H9 (cell line): ENCODE data around the gene ARVCF. TPM values are rescaled to one million over a fixed set of nuclear protein-coding genes. Genes with fewer than 3 reads are reported as not detected.

Experiments
- DNase-seq: peaks from one replicate; pipeline ENCODE4 v3.0.0-alpha.2; 2017
- H2AFZ ChIP-seq: one replicate; pipeline ENCODE4 v1.6.1; 2013; ENCODE audit warnings: mild to moderate bottlenecking, low read length, control low read depth, moderate library complexity
- H2AK5ac ChIP-seq: 2 replicates; pipeline ENCODE4 v1.6.1; 2013; ENCODE audit warnings: low read length, control low read depth, mixed read lengths; ENCODE audit not compliant: insufficient read length
- H2BK120ac ChIP-seq: one replicate; pipeline ENCODE4 v1.6.1; 2013; ENCODE audit warnings: low read depth, mild to moderate bottlenecking, low read length, control low read depth, inconsistent platforms; ENCODE audit not compliant: poor library complexity, severe bottlenecking
- H2BK12ac ChIP-seq: 2 replicates; pipeline ENCODE4 v1.6.1; 2013; ENCODE audit warnings: low read length, control low read depth, mixed read lengths, low read depth; ENCODE audit not compliant: insufficient read length
- H2BK15ac ChIP-seq: 2 replicates; pipeline ENCODE4 v1.6.1; 2013; ENCODE audit warnings: low read depth, low read length, control low read depth
- H2BK20ac ChIP-seq: one replicate; pipeline ENCODE4 v1.6.1; 2013; ENCODE audit warnings: low read depth, mild to moderate bottlenecking, low read length, control low read depth, inconsistent platforms; ENCODE audit not compliant: poor library complexity, severe bottlenecking
- H2BK5ac ChIP-seq: 2 replicates; pipeline ENCODE4 v1.6.1; 2013; ENCODE audit warnings: low read length, control low read depth, mixed read lengths; ENCODE audit not compliant: insufficient read length
- H3K14ac ChIP-seq: 2 replicates; pipeline ENCODE4 v1.6.1; 2013; ENCODE audit warnings: low read length, control low read depth; ENCODE audit not compliant: insufficient read depth
- H3K18ac ChIP-seq: 2 replicates; pipeline ENCODE4 v1.6.1; 2013; ENCODE audit warnings: low read depth, mild to moderate bottlenecking, mixed read lengths, low read length, control low read depth; ENCODE audit not compliant: insufficient read length
- H3K23ac ChIP-seq: 2 replicates; pipeline ENCODE4 v1.6.1; 2013; ENCODE audit warnings: low read length, control low read depth, mixed read lengths, low read depth; ENCODE audit not compliant: insufficient read length
- H3K23me2 ChIP-seq: 2 replicates; pipeline ENCODE4 v1.6.1; 2013; ENCODE audit warnings: low read depth, mild to moderate bottlenecking, mixed read lengths, low read length, control low read depth; ENCODE audit not compliant: insufficient read length, poor library complexity, severe bottlenecking
- H3K27ac ChIP-seq: 2 replicates; pipeline ENCODE4 v1.5.1; 2013; ENCODE audit warnings: low read length, control low read depth, mixed read lengths, low read depth; ENCODE audit not compliant: insufficient read length
- H3K27me3 ChIP-seq: 2 replicates; pipeline ENCODE4 v1.6.1; 2013; ENCODE audit warnings: low read length, control low read depth, inconsistent platforms; ENCODE audit not compliant: insufficient read depth
- H3K4ac ChIP-seq: 2 replicates; pipeline ENCODE4 v1.6.1; 2013; ENCODE audit warnings: low read depth, mild to moderate bottlenecking, control low read depth, inconsistent platforms, low read length, moderate library complexity
- H3K4me1 ChIP-seq: 2 replicates; pipeline ENCODE4 v1.6.1; 2013; ENCODE audit warnings: low read length, control low read depth, inconsistent platforms; ENCODE audit not compliant: insufficient read depth
- H3K4me2 ChIP-seq: 2 replicates; pipeline ENCODE4 v1.6.1; 2013; ENCODE audit warnings: low read length, control low read depth, mixed read lengths; ENCODE audit not compliant: insufficient read length, insufficient read depth
- H3K56ac ChIP-seq: 2 replicates; pipeline ENCODE4 v1.6.1; 2013; ENCODE audit warnings: low read depth, mild to moderate bottlenecking, mixed read lengths, low read length, control low read depth; ENCODE audit not compliant: insufficient read length
- H3K79me1 ChIP-seq: 2 replicates; pipeline ENCODE4 v1.6.1; 2013; ENCODE audit warnings: low read depth, mild to moderate bottlenecking, moderate library complexity, low read length, control low read depth, inconsistent platforms; ENCODE audit not compliant: insufficient read depth, poor library complexity, severe bottlenecking
- H3K79me2 ChIP-seq: 2 replicates; pipeline ENCODE4 v1.6.1; 2013; ENCODE audit warnings: low read length, control low read depth, inconsistent platforms; ENCODE audit not compliant: insufficient read depth
- H3K9ac ChIP-seq: 2 replicates; pipeline ENCODE4 v1.6.1; 2013; ENCODE audit warnings: low read length, control low read depth, mixed read lengths; ENCODE audit not compliant: insufficient read length; ENCODE audit errors: extremely low read depth
- H3K9me3 ChIP-seq: one replicate; pipeline ENCODE4 v1.6.1; 2013; ENCODE audit warnings: low read depth, low read length, inconsistent platforms; ENCODE audit not compliant: control insufficient read depth
- H3T11ph ChIP-seq: one replicate; pipeline ENCODE4 v1.6.1; 2013; ENCODE audit warnings: mild to moderate bottlenecking, low read length, control low read depth, inconsistent platforms
- H4K20me1 ChIP-seq: one replicate; pipeline ENCODE4 v1.6.1; 2013; ENCODE audit not compliant: control insufficient read depth, insufficient read length, insufficient read depth
- H4K5ac ChIP-seq: 2 replicates; pipeline ENCODE4 v1.6.1; 2013; ENCODE audit warnings: low read depth, mild to moderate bottlenecking, mixed read lengths, low read length, control low read depth; ENCODE audit not compliant: insufficient read length
- H4K8ac ChIP-seq: replicated peaks from 2 replicates; pipeline ENCODE4 v1.6.1; 2013; ENCODE audit warnings: low read length, control low read depth, mixed read lengths, low read depth; ENCODE audit not compliant: insufficient read length
- H4K91ac ChIP-seq: 2 replicates; pipeline ENCODE4 v1.6.1; 2013; ENCODE audit warnings: low read depth, mild to moderate bottlenecking, moderate library complexity, mixed read lengths, low read length, control low read depth; ENCODE audit not compliant: insufficient read length
- H3K27ac Mint-ChIP-seq, 3 experiments: 2 replicates in 2 of 3; 3 replicates in 1 of 3; pipeline ENCODE4 v1.8.0; 2020 to 2021; ENCODE audit warnings: mixed read lengths in 3 of 3, mild to moderate bottlenecking in 1 of 3, moderate library complexity in 1 of 3
- H3K27me3 Mint-ChIP-seq: 2 replicates; pipeline ENCODE4 v1.8.0; 2021; ENCODE audit warnings: low read depth, mild to moderate bottlenecking, moderate library complexity, mixed read lengths
- H3K36me3 Mint-ChIP-seq, 3 experiments: 2 replicates in 2 of 3; 3 replicates in 1 of 3; pipeline ENCODE4 v1.8.0; 2020 to 2021; ENCODE audit warnings: low read depth in 3 of 3, mixed read lengths in 3 of 3; ENCODE audit not compliant: insufficient read depth in 1 of 3
- H3K4me1 Mint-ChIP-seq, 2 experiments: 2 replicates each; pipeline ENCODE4 v1.8.0; 2020; ENCODE audit warnings: mixed read lengths in 2 of 2
- H3K4me3 Mint-ChIP-seq, 2 experiments: 2 replicates in 1 of 2; 3 replicates in 1 of 2; pipeline ENCODE4 v1.8.0; 2020 to 2021; ENCODE audit warnings: mild to moderate bottlenecking in 2 of 2, mixed read lengths in 2 of 2, moderate library complexity in 1 of 2
- H3K9me3 Mint-ChIP-seq, 2 experiments: 2 replicates in 1 of 2; 3 replicates in 1 of 2; pipeline ENCODE4 v1.8.0; 2020; ENCODE audit warnings: mild to moderate bottlenecking in 2 of 2, mixed read lengths in 2 of 2, moderate library complexity in 1 of 2
- WGBS: extraction: QIAGEN DNeasy Blood & Tissue Kit; methylation state at CpG from one replicate; pipeline ENCODE4 v1.1.7; 2013; ENCODE audit warnings: missing lambda C conversion rate, low lambda C conversion rate, mixed read lengths; ENCODE audit not compliant: insufficient read length; ENCODE audit errors: extremely low coverage; 5-methylcytosine and 5-hydroxymethylcytosine counted together
- total RNA-seq: library from RNA; stranded (reverse); gene quantifications from 2 replicates; pipeline ENCODE4 v1.2.1, GENCODE V29; 2021
- TF ChIP-seq, protein P1 (sequence below): fragments of 200-600 bp; sonication (generic); conservative IDR thresholded peaks from 3 replicates; pipeline ENCODE4 v1.8.0; 2021; ENCODE audit warnings: antibody characterized with exemption, mild to moderate bottlenecking

Gene ARVCF
- total RNA-seq, 1 experiment from 2014 or later: 40.7 TPM

DNA sequence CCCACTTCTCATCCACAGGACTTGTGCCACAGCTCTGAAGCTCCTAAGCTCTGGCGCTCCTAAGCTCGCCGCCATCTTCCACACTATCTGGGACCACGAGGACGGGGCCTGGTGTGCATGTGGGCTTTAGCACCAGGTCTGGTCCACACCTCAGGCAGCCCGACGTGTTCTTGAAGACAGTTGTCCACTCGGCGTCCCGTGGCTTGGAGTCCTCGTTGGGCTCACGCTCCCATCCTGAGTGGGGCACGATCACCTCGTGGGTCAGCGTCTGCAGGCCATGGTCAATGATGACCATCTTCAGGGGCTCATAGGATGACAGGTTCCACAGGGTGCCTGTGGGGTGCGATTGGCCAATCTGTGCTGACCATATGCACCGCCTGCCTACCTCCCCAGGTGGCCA, 37.9 kb downstream of the ARVCF start:
- no peak overlapping the region for H2AFZ ChIP-seq
- no peaks in the 10 kb centered on the region; the same call in 1 of the 2 replicates for H3K4me1 ChIP-seq
- Mint-ChIP-seq H3K36me3 (peaks cover 10 to 36% (median 27%) of the 10 kb centered on the region in 3 experiments; a peak in 5 of 7 replicates), H3K4me1 (peaks cover 11 to 18% of the 10 kb centered on the region in 2 experiments), H3K27ac (no peak overlapping the region), H3K4me3 (no peak overlapping the region), H3K9me3 (no peaks in the 10 kb centered on the region; a peak in 1 of 5 replicates), H3K27me3 (no peaks in the 10 kb centered on the region)
- H3K14ac ChIP-seq: no peak overlapping the region
- no peak overlapping the region for H3K9ac ChIP-seq
- no peak overlapping the region for H2BK15ac ChIP-seq
- H3K23ac ChIP-seq: no peak overlapping the region
- no peak overlapping the region for H3K56ac ChIP-seq
- no peaks in the 10 kb centered on the region for H3K27me3 ChIP-seq
- no peak overlapping the region for H4K91ac ChIP-seq
- no peak for DNase-seq
- H2BK12ac ChIP-seq: no peak overlapping the region
- no peak overlapping the region for H3K18ac ChIP-seq
- H3K9me3 ChIP-seq: no peaks in the 10 kb centered on the region
- H4K5ac ChIP-seq: no peak overlapping the region
- H2BK120ac ChIP-seq: no peak overlapping the region
- no peak overlapping the region for H3K27ac ChIP-seq
- H3K4ac ChIP-seq: no peak overlapping the region
- no peak overlapping the region for H4K8ac ChIP-seq
- no peak overlapping the region for H2AK5ac ChIP-seq
- H2BK20ac ChIP-seq: no peak overlapping the region
- H3T11ph ChIP-seq: no peak overlapping the region
- no peaks in the 10 kb centered on the region for H4K20me1 ChIP-seq
- H3K23me2 ChIP-seq: no peaks in the 10 kb centered on the region
- TF ChIP-seq, protein P1, sequence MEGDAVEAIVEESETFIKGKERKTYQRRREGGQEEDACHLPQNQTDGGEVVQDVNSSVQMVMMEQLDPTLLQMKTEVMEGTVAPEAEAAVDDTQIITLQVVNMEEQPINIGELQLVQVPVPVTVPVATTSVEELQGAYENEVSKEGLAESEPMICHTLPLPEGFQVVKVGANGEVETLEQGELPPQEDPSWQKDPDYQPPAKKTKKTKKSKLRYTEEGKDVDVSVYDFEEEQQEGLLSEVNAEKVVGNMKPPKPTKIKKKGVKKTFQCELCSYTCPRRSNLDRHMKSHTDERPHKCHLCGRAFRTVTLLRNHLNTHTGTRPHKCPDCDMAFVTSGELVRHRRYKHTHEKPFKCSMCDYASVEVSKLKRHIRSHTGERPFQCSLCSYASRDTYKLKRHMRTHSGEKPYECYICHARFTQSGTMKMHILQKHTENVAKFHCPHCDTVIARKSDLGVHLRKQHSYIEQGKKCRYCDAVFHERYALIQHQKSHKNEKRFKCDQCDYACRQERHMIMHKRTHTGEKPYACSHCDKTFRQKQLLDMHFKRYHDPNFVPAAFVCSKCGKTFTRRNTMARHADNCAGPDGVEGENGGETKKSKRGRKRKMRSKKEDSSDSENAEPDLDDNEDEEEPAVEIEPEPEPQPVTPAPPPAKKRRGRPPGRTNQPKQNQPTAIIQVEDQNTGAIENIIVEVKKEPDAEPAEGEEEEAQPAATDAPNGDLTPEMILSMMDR: no peak
- no CpG with 5 or more reads among the region's 17 CpGs for WGBS
- no peaks in the 10 kb centered on the region for H3K79me2 ChIP-seq
- no peaks in the 10 kb centered on the region for H3K79me1 ChIP-seq
- no peak overlapping the region for H2BK5ac ChIP-seq
- H3K4me2 ChIP-seq: no peak overlapping the region
